ENCODE results near the gene BCL11B. TPM values are rescaled to one million over a fixed set of nuclear protein-coding genes. Genes with fewer than 3 reads are reported as not detected.

BCL11B gene
- total RNA-seq, 1 experiment from 2014 or later: 0.84 TPM

DNA sequence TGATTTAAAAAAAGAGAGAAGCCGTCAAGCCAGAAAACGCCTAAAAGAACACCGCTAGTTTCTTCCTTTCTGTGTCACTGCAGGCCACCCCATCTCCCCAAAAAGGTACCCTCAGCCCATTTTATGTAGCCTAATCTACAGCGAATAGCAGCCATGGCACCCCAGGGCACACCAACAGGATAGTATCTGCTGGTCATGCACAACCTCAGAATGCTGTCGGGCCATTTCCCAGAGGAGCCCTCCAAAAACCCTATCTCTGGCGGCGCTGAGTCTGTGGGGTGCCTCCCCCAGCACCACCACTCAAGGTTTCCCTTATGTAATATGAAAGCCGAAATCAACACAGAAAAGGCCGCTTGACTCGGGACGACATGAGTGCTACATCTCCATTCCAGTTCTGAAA lies 98.9 kb downstream of the BCL11B start:
- BruUV-seq (replicated peaks): no TSS peak
- intact Hi-C loops (cut with micrococcal nuclease): no loop called here
- ChIA-PET CTCF (interaction anchor here (1.2 kb wide), 1 partner anchor 12 kb away, joined by 3 read pairs; no protein-coding TSS in a partner anchor), POLR2A (no interaction called here)
- Mint-ChIP-seq H3K27me3 (ENCODE audit: insufficient read depth, unreplicated experiment) (no peaks in the 10 kb centered on the region), H3K4me1 (ENCODE audit: insufficient read depth, unreplicated experiment) (no peaks in the 10 kb centered on the region), H3K36me3 (ENCODE audit: insufficient read depth, unreplicated experiment) (no peaks in the 10 kb centered on the region), H3K4me3 (ENCODE audit: unreplicated experiment) (no peak overlapping the region), H3K9me3 (ENCODE audit: unreplicated experiment) (no peaks in the 10 kb centered on the region), H3K27ac (ENCODE audit: low read depth, unreplicated experiment) (no peak overlapping the region)
- DNase-seq (ENCODE audit: unreplicated experiment): no peak
- no peak for TF ChIP-seq CTCF (IDR thresholded peaks at IDR 0.05; ENCODE audit: unreplicated experiment)

GRCh38 chr14:99171396-99171795 lies 100.6 kb downstream of the BCL11B start:
- no peak for DNase-seq (ENCODE audit: unreplicated experiment)
- no peaks in the 10 kb centered on the region for H3K36me3 Mint-ChIP-seq (ENCODE audit: insufficient read depth, unreplicated experiment)
- ChIA-PET POLR2A (no interaction called here), CTCF (interaction anchor here (0.7 kb wide), 1 partner anchor 1859 kb away, joined by 3 read pairs; no protein-coding TSS in a partner anchor)
- H3K4me1 Mint-ChIP-seq (ENCODE audit: insufficient read depth, unreplicated experiment): no peaks in the 10 kb centered on the region
- TF ChIP-seq CTCF (IDR thresholded peaks at IDR 0.05; ENCODE audit: unreplicated experiment): no peak
- H3K9me3 Mint-ChIP-seq (ENCODE audit: unreplicated experiment): peaks cover 4% of the 10 kb centered on the region
- no peaks in the 10 kb centered on the region for H3K27me3 Mint-ChIP-seq (ENCODE audit: insufficient read depth, unreplicated experiment)
- intact Hi-C loops (cut with micrococcal nuclease): no loop called here
- H3K27ac Mint-ChIP-seq (ENCODE audit: low read depth, unreplicated experiment): no peak overlapping the region
- no TSS peak for BruUV-seq (replicated peaks)
- H3K4me3 Mint-ChIP-seq (ENCODE audit: unreplicated experiment): no peak overlapping the region

DNA sequence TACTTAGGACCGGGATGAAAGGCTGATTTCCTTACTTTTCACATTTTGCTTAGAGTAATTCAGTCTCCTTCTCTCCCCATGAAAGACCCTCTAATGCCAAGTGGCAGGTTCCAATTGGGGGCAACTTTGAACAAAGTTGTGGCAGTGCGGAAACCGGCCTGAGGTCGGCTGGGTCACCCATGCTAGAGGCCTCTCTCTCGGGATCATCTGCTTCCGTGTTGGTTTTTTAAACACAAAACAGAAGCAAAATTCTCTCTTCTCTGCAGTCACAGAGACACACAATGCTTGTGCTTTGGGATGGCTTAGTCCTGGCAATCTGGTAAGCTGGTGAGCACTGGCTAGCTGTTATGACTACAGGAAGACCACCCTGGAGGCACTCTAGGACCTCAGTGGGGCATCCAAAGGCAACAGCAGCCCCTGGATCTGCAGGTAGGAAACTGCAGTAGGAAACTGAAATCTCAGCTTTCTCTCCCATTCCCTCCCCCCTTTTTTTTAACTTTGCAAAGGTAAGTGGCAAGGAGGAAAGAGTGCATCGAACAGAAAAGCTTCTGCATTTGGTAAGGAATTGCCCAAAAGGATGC lies 102.1 kb downstream of the BCL11B start:
- Mint-ChIP-seq H3K36me3 (ENCODE audit: insufficient read depth, unreplicated experiment) (no peaks in the 10 kb centered on the region), H3K4me3 (ENCODE audit: unreplicated experiment) (no peak overlapping the region), H3K27ac (ENCODE audit: low read depth, unreplicated experiment) (no peak overlapping the region), H3K9me3 (ENCODE audit: unreplicated experiment) (peaks cover 8% of the 10 kb centered on the region), H3K27me3 (ENCODE audit: insufficient read depth, unreplicated experiment) (no peaks in the 10 kb centered on the region), H3K4me1 (ENCODE audit: insufficient read depth, unreplicated experiment) (no peaks in the 10 kb centered on the region)
- no peak for DNase-seq (ENCODE audit: unreplicated experiment)
- ChIA-PET CTCF (no interaction called here), POLR2A (interaction anchor here (0.6 kb wide), 1 partner anchor 263 kb away, joined by 3 read pairs; no protein-coding TSS in a partner anchor)
- TF ChIP-seq CTCF (IDR thresholded peaks at IDR 0.05; ENCODE audit: unreplicated experiment): no peak
- BruUV-seq (replicated peaks): no TSS peak
- intact Hi-C loops (cut with micrococcal nuclease): no loop called here

GRCh38 chr14:99168330-99168729 lies 103.7 kb downstream of the BCL11B start:
- CTCF ChIA-PET: no interaction called here
- intact Hi-C loops (cut with micrococcal nuclease): no loop called here
- no TSS peak for BruUV-seq (replicated peaks)
- POLR2A ChIA-PET: no interaction called here
- H3K9me3 Mint-ChIP-seq (ENCODE audit: unreplicated experiment): peaks cover 8% of the 10 kb centered on the region
- no peaks in the 10 kb centered on the region for H3K27me3 Mint-ChIP-seq (ENCODE audit: insufficient read depth, unreplicated experiment)
- no peak overlapping the region for H3K27ac Mint-ChIP-seq (ENCODE audit: low read depth, unreplicated experiment)
- H3K4me3 Mint-ChIP-seq (ENCODE audit: unreplicated experiment): no peak overlapping the region
- no peak for TF ChIP-seq CTCF (IDR thresholded peaks at IDR 0.05; ENCODE audit: unreplicated experiment)
- peaks cover 4% of the 10 kb centered on the region for H3K36me3 Mint-ChIP-seq (ENCODE audit: insufficient read depth, unreplicated experiment)
- H3K4me1 Mint-ChIP-seq (ENCODE audit: insufficient read depth, unreplicated experiment): no peaks in the 10 kb centered on the region
- no peak for DNase-seq (ENCODE audit: unreplicated experiment)

Data from MCF 10A (cell line).